ENCODE measurements around the gene TNS1.
"Not testable (repeated sequence)": the region's sequence is repeated elsewhere in the genome, so short reads cannot be mapped to it uniquely, and the experiment has no call there.

The TNS1 gene

DNA sequence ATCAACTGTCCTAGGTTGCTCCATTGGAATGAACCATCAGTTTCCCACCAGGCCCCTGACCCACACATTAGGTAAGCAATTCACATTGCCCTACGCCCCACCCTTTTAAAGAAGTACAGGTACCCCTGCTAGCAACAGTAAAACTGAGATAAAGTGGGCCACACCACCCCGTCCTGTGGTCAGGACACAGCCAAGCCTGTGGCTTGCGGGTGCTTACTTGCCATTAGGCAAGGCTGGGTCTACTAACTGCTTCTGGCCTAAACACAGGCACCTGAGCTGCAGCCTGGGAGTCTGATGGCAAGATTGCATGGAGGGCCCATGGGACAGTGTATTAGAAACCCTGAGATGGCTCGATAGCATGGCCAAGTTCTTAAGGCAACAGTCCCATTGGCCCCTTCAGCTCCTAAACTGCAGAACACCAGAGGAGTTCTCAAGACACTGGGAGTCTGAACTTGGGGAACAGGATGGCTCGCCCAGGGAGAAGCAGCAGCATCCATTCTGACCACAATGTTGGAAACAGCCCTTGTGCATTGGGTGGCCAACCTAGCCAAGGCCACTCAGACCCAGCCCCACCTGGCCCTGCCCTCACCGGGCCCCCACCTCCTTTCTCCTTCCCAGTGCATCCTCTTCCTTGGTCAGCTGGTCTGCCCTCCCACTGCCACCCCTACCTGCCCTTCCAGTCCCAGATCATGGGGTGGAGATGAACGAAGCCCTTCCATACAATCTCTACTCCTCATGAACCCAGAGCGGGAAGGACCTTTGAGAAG lies 177.1 kb downstream of the TNS1 start:
- no peak for DNase-seq

DNA sequence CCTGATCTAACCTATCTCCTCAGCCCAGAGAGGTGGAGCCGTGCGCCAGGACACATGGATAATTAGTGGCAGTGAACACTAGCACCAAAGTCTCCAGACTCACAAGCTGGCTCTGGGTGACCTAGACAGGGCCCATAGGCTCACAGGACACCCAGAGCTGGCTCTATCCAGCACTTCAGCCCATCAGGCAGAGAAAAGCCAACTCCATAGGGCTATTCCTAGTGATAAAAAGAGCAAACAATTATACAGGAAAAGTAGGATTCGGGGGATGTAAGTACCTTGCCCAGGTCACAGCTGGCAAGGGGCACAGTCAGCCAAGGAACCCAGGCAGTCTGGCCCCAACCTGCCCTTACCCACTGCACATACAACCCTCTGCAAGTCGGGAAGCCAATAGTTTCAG lies 178.6 kb downstream of the TNS1 start:
- no peak for DNase-seq

- DNase-seq, result no peak
Measured at GRCh38 chr2:217823626-217824025, 179.2 kb downstream of the TNS1 start.

DNA sequence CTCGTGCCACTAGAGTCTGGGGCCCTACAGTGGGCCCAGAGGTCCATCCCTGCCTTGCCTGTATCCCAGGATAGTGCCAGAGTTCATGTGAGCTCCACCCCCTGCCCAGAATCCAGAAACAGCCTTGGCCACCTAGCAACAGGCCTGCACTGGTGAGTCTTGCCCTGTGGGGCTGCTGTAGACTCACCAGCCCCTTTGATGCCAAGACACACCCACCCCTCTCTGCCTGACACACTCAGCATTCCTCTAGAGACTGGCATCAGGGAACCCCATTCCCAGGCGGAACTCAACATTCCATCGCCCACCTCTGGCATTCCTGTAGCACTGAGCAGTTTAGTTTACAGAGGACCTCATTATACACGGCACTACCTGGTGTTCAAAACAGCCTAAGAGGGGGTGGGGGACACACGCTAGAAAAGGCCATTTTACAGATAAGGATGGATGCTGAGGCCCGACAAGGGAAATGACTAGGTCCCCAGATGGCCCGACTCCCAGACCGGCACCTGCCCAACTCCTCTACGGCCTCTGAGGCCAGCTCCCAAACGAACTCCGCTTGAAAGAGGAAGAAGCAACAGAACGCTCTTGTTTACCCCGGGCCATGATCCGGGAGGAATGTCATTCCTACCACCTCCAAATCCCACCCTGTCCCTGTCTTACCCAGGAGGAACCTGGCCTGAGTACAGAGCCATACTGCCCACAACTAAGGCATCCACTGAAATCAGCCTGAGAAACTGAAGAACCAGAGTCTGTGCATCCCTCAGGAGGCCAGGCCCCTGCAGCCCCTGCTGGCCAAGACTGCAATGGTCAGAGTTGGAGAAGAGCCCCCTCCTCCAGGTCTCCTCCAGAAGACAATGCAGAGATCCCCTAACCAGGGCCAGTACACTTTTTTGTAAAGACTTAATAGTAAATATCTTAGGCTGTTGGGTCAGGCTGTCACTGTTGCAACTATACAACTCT lies 180.2 kb downstream of the TNS1 start:
- no peak for DNase-seq

DNA sequence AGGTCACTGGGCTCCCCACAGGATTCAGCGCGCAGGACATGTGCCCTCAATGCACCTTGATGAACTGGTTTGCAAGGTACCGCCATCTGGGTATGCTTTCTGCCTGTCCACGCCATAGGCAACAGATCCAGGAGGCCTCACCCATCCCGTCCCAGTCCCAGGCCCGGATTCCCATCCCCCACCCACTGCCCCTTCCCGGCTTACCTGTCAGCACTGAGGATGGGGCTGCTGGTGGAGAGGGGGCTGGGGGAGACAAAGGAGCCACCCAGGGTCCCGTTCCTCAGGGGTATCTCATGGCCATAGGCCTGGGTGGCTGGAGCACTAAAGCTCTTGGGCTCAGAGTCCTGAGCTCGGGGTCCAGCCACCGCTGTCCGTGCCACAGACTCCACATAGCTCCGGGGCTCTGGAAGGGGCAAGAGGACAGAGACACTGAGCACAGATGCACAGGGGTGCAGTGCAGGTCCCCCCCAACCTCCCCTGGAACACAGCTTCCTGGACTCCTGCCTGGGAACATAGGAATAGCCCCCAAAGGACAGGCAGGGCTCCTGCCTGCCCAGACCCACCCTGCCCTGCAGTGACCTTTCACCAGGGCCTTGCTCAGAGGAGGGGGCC lies 181.2 kb downstream of the TNS1 start:
- no peak for DNase-seq

GRCh38 chr2:217820904-217821303 lies 181.9 kb downstream of the TNS1 start:
- DNase-seq, result no peak

GRCh38 chr2:217820091-217820819 lies 182.5 kb downstream of the TNS1 start:
- DNase-seq, result no peak

- no peak for DNase-seq
Measured at GRCh38 chr2:217818293-217818850, 184.4 kb downstream of the TNS1 start.

GRCh38 chr2:217817466-217818292 lies 185.1 kb downstream of the TNS1 start:
- DNase-seq, result no peak

DNA sequence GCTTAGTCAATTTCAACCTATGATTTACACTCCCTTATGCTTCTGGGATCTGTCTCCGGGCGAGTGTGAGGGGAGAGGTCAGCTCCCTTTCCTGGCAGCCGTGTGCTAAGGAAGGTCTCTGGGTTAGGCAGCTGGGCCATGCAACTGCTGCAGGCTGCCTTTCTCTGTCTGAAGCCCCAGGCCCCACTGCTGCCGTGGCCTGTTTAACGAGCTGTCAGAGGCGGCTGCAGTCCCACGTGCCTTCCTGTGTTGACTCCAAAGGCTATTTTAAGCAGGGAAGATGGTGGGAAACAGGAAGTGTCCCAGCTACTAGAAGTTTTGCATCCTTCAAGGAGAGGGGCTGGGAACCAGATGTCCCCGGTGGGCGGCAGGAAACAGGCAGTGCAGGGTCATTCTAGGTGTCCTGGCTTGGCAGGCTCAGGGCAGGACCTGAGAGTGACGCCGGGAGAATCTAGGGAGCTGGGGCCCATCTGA lies 186.4 kb downstream of the TNS1 start:
- DNase-seq, result no peak

GRCh38 chr2:217813828-217814227 lies 189.0 kb downstream of the TNS1 start:
- no peak for DNase-seq

GRCh38 chr2:217812170-217812569 lies 190.6 kb downstream of the TNS1 start:
- no peak for DNase-seq

- no peak for DNase-seq
Measured at GRCh38 chr2:217810260-217810659, 192.5 kb downstream of the TNS1 start.

DNA sequence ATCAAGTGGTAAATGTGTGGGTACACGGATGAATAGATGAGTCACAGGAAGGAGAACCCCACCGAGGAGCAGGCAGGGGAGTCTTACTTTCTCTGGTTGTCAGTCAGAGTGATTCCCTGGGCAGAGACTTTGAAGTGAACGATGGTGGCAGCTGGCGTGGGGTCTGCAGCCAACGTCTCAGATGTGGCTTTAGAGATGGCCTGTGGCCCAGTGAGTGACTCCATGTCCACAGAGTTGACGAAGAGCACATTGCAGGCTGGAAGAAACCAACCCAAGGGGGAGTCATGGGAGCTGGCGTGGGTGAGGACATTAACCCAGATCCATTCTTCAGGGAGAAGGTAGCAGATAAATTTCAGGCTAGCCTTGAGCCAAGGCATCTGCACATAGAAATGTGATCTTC lies 193.1 kb downstream of the TNS1 start:
- no peak for DNase-seq

GRCh38 chr2:217808967-217809366 lies 193.8 kb downstream of the TNS1 start:
- not testable (repeated sequence) for DNase-seq

- no peak for DNase-seq
Measured at GRCh38 chr2:217808326-217808725, 194.5 kb downstream of the TNS1 start.

GRCh38 chr2:217807753-217808152 lies 195.0 kb downstream of the TNS1 start:
- DNase-seq, result no peak

DNA sequence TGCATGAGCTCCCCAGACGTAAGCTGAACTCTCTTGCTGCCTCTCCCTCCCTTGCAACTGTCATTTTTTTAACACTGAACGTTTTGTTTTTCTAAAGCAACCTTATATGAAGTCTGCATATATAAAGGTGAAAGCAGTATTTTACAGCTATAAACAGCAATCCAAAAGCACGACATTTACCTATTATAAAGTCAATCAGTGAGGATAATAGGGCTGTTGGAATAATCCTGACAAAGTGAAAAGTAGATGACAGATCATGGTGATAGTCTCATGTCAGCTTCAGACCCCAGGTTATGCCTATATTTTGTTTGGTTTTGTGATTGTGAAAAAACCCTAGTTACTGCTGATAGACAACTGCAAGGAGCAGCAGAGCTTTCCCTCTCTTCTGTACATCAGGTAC lies 195.8 kb downstream of the TNS1 start:
- no peak for DNase-seq

DNA sequence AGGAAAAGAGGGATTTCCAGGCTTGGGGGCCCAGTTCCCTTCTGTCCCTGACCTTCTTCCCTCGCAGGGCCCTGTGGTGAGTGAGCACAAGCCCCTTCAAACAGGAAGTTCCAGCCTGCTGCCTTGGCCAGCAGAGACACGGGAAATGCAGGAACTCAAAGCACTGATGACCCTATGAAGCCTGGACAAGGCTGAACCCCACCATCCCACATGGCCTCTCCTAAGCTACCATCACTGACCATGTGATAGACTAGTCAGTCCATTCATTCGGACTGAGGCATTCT lies 196.4 kb downstream of the TNS1 start:
- DNase-seq, result no peak

GRCh38 chr2:217805668-217806481 lies 196.9 kb downstream of the TNS1 start:
- DNase-seq, result no peak
